ENCODE data around the gene ATP10A. TPM values are rescaled to one million over a fixed set of nuclear protein-coding genes. Genes with fewer than 3 reads are reported as not detected.
"Not testable (repeated sequence)": the region's sequence is repeated elsewhere in the genome, so short reads cannot be mapped to it uniquely, and the experiment has no call there.

Gene ATP10A
- polyA plus RNA-seq, 1 of the 3 experiments (the other 2 are of a cell fraction): not detected

DNA sequence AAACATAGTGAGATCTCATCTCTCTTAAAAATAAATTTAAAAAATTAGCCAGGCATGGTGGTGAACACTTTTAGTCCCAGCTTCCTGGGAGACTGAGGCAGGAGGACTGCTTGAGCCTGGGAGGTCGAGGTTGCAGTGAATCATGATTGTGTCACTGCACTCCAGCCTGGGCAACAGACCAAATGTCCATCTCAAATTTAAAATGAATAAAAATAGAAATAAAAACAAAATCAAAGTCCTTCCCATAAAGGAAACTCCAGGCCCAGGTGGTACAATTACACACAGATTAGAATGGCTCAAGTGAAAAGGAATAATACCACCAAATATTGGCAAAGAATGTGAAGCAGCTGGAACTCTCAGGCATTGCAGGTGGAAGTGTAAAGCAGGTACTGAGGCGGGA is 19.3 kb upstream of the ATP10A start:
- H3F3A ChIP-seq (replicated peaks; ENCODE audit: insufficient read depth): no peaks in the 10 kb centered on the region
- WGBS (ENCODE audit: low lambda C conversion rate): 12% methylated on average over 2 of the region's 2 CpGs
- H4K20me1 ChIP-seq (ENCODE audit: insufficient read depth): no peaks in the 10 kb centered on the region
- no peak for DNase-seq
- no peaks in the 10 kb centered on the region for H3K4me1 ChIP-seq (ENCODE audit: control insufficient read depth in 1 of 2, insufficient read depth in 2 of 2, low read depth in 1 of 2, low read length in 1 of 2)
- no peak overlapping the region for H3K9ac ChIP-seq
- H3K4me2 ChIP-seq: no peak overlapping the region
- no peak overlapping the region for H3K4me3 ChIP-seq (ENCODE audit: low read depth in 2 of 2, low read length in 1 of 2)
- H3K27me3 ChIP-seq (ENCODE audit: insufficient read depth): no peaks in the 10 kb centered on the region
- H2AFZ ChIP-seq (ENCODE audit: low read depth): no peak overlapping the region
- H3K79me2 ChIP-seq (ENCODE audit: insufficient read depth): no peaks in the 10 kb centered on the region
- no peaks in the 10 kb centered on the region; the same call in 1 of the 2 replicates for H3K9me3 ChIP-seq
- ChIA-PET POLR2A (no interaction called here), CTCF (interaction anchor here (1.4 to 1.7 kb wide), 2 partner anchors 34 to 51 kb away, joined by 5 to 6 read pairs; no protein-coding TSS in a partner anchor)
- TF ChIP-seq, protein P1, sequence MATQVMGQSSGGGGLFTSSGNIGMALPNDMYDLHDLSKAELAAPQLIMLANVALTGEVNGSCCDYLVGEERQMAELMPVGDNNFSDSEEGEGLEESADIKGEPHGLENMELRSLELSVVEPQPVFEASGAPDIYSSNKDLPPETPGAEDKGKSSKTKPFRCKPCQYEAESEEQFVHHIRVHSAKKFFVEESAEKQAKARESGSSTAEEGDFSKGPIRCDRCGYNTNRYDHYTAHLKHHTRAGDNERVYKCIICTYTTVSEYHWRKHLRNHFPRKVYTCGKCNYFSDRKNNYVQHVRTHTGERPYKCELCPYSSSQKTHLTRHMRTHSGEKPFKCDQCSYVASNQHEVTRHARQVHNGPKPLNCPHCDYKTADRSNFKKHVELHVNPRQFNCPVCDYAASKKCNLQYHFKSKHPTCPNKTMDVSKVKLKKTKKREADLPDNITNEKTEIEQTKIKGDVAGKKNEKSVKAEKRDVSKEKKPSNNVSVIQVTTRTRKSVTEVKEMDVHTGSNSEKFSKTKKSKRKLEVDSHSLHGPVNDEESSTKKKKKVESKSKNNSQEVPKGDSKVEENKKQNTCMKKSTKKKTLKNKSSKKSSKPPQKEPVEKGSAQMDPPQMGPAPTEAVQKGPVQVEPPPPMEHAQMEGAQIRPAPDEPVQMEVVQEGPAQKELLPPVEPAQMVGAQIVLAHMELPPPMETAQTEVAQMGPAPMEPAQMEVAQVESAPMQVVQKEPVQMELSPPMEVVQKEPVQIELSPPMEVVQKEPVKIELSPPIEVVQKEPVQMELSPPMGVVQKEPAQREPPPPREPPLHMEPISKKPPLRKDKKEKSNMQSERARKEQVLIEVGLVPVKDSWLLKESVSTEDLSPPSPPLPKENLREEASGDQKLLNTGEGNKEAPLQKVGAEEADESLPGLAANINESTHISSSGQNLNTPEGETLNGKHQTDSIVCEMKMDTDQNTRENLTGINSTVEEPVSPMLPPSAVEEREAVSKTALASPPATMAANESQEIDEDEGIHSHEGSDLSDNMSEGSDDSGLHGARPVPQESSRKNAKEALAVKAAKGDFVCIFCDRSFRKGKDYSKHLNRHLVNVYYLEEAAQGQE (IDR thresholded peaks at IDR 0.05; ENCODE audit: low read depth, low read length): no peak
- TF ChIP-seq RCOR1 (IDR thresholded peaks at IDR 0.05; ENCODE audit: low read length) (no peak), FOXM1 (IDR thresholded peaks at IDR 0.05; ENCODE audit: low read depth) (no peak), NRF1 (IDR thresholded peaks at IDR 0.05; ENCODE audit: low read depth, low read length) (no peak)
- TF ChIP-seq, protein P2, sequence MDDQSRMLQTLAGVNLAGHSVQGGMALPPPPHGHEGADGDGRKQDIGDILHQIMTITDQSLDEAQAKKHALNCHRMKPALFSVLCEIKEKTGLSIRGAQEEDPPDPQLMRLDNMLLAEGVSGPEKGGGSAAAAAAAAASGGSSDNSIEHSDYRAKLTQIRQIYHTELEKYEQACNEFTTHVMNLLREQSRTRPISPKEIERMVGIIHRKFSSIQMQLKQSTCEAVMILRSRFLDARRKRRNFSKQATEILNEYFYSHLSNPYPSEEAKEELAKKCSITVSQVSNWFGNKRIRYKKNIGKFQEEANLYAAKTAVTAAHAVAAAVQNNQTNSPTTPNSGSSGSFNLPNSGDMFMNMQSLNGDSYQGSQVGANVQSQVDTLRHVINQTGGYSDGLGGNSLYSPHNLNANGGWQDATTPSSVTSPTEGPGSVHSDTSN (IDR thresholded peaks at IDR 0.05): no peak
- TF ChIP-seq, protein P3, sequence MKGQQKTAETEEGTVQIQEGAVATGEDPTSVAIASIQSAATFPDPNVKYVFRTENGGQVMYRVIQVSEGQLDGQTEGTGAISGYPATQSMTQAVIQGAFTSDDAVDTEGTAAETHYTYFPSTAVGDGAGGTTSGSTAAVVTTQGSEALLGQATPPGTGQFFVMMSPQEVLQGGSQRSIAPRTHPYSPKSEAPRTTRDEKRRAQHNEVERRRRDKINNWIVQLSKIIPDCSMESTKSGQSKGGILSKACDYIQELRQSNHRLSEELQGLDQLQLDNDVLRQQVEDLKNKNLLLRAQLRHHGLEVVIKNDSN (IDR thresholded peaks at IDR 0.05; ENCODE audit: borderline replicate concordance, low read depth): no peak
- no peaks in the 10 kb centered on the region for H3K36me3 ChIP-seq (replicated peaks in 1 of 2; ENCODE audit: control insufficient read depth in 1 of 2, insufficient read depth in 2 of 2, low read length in 1 of 2)
- H3K9me2 ChIP-seq: no peaks in the 10 kb centered on the region
- no peak overlapping the region for H3K27ac ChIP-seq (ENCODE audit: low read depth in 2 of 2, low read length in 1 of 2)

DNA sequence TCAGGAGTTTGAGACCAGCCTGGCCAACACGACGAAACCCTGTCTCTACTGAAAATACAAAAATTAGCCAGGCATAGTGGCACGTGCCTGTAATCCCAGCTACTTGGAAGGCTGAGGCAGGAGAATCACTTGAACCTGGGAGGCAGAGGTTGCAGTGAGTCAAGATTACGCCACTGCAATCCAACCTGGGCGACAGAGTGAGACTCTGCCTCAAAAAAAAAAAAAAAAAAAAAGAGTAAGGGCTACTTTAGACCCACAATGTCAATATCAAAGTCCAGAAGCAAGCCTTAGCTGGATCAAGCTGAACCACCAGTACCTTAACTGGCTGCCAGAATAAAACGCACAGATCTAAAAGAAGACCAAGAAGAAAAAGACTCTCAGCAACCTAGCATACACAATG is 17.8 kb upstream of the ATP10A start:
- POLR2A ChIA-PET; H3K9ac ChIP-seq; H3F3A ChIP-seq (replicated peaks; ENCODE audit: insufficient read depth); H3K27ac ChIP-seq (ENCODE audit: low read depth in 2 of 2, low read length in 1 of 2); H3K36me3 ChIP-seq (replicated peaks in 1 of 2; ENCODE audit: control insufficient read depth in 1 of 2, insufficient read depth in 2 of 2, low read length in 1 of 2); H2AFZ ChIP-seq (ENCODE audit: low read depth); H3K4me1 ChIP-seq (ENCODE audit: control insufficient read depth in 1 of 2, insufficient read depth in 2 of 2, low read depth in 1 of 2, low read length in 1 of 2); H3K9me3 ChIP-seq; CTCF ChIA-PET; H3K9me2 ChIP-seq; H3K79me2 ChIP-seq (ENCODE audit: insufficient read depth); H4K20me1 ChIP-seq (ENCODE audit: insufficient read depth); DNase-seq; H3K4me2 ChIP-seq; H3K4me3 ChIP-seq (ENCODE audit: low read depth in 2 of 2, low read length in 1 of 2); H3K27me3 ChIP-seq (ENCODE audit: insufficient read depth): not testable (repeated sequence)
- 26% methylated on average over 6 of the region's 6 CpGs for WGBS (ENCODE audit: low lambda C conversion rate)
